Muscle layer of duodenum (tissue), 2 donors: ENCODE data around the gene ULK4.
"Not testable (repeated sequence)": the region's sequence is repeated elsewhere in the genome, so short reads cannot be mapped to it uniquely, and the experiment has no call there.

Experiments
- H3K27ac ChIP-seq: one replicate; pipeline ENCODE4 v1.7.0; 2013; ENCODE audit warnings: mild to moderate bottlenecking, low read length
- H3K27me3 ChIP-seq: one replicate; pipeline ENCODE4 v1.7.0; 2013; ENCODE audit warnings: low read depth, mild to moderate bottlenecking, control low read depth, low read length
- H3K36me3 ChIP-seq, 2 donors: one replicate each; pipeline ENCODE4 v1.7.0; 2013; ENCODE audit warnings: low read length in 2 of 2, control low read depth in 1 of 2, mild to moderate bottlenecking in 1 of 2; ENCODE audit not compliant: insufficient read depth in 2 of 2, control insufficient read depth in 1 of 2
- H3K4me1 ChIP-seq, 2 donors: one replicate each; pipeline ENCODE4 v1.7.0; 2013; ENCODE audit warnings: low read length in 2 of 2, mild to moderate bottlenecking in 2 of 2, control low read depth in 1 of 2, moderate library complexity in 1 of 2; ENCODE audit not compliant: insufficient read depth in 2 of 2, control insufficient read depth in 1 of 2
- H3K4me3 ChIP-seq, 2 donors: one replicate each; pipeline ENCODE4 v1.7.0; 2013; ENCODE audit warnings: low read length in 2 of 2, low read depth in 1 of 2, mild to moderate bottlenecking in 1 of 2
- H3K9me3 ChIP-seq, 2 donors: one replicate each; pipeline ENCODE4 v1.7.0; 2013; ENCODE audit warnings: low read length in 2 of 2, control low read depth in 1 of 2, mild to moderate bottlenecking in 1 of 2; ENCODE audit not compliant: control insufficient read depth in 1 of 2
- donor health status: healthy.

The ULK4 gene

DNA sequence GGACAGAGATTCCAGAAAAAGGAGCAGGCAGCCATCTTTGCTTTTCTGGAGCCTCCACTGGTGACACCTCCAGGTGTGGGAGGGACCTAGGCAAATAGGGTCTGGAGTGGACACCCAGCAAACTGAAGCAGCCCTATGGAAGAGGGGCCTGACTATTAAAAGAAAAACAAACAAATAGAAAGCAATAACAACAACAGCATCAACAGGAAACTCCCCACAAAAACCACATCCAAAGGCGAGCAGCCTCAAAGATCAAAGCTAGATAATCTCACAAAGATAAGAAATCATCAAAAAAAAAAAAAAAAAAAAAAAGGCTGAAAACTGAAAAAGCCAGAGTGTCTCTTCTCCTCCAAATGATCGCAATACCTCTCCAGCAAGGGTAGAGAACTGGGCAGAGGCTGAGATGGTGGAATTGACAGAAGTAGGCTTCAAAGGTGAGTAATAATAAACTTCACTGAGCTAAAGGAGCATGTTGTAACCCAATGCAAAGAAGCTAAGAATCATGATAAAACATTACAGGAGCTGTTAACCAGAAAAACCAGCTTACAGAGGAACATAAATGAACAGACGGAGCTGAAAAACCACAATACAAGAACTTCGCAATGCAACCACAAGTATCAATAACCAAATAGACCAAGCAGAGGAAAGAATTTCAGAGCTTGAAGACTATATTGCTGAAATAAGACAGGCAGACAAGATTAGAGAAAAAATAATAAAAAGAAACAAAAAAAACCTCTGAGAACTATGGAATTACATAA is 537.2 kb downstream of the ULK4 start:
- Histone ChIP-seq H3K27ac (no peak overlapping the region), H3K36me3 (no peaks in the 10 kb centered on the region)

DNA sequence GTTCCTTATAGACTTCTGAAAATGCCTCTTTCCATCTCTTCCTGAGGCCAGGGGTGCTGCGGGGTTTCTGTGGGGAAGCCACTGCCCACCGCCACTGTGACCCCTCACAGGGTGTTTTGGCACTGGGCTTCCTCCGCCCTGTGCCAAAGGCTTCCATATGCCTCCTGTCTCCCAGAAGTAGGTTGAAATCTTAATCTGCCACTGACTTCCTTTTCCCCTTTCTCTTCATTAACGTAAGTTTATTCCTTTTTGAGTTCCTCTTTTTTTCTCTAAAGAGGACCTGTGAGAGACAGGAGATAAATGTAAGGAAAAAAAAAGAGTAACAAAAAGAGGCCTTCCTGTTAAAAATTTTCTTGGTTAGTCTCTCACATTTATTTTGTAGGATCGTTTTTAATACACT is 542.1 kb downstream of the ULK4 start:
- Histone ChIP-seq H3K4me1 (no peaks in the 10 kb centered on the region), H3K27ac (no peak overlapping the region), H3K9me3 (no peaks in the 10 kb centered on the region), H3K27me3 (no peaks in the 10 kb centered on the region), H3K4me3 (no peak overlapping the region), H3K36me3 (no peaks in the 10 kb centered on the region)

More for the DNA sequence above, 537.2 kb downstream of the ULK4 start:
- Histone ChIP-seq H3K27me3 (no peaks in the 10 kb centered on the region), H3K4me1 (no peaks in the 10 kb centered on the region), H3K9me3 (peaks cover 0 to 7% of the 10 kb centered on the region in 2 donors), H3K4me3 (no peak overlapping the region)

DNA sequence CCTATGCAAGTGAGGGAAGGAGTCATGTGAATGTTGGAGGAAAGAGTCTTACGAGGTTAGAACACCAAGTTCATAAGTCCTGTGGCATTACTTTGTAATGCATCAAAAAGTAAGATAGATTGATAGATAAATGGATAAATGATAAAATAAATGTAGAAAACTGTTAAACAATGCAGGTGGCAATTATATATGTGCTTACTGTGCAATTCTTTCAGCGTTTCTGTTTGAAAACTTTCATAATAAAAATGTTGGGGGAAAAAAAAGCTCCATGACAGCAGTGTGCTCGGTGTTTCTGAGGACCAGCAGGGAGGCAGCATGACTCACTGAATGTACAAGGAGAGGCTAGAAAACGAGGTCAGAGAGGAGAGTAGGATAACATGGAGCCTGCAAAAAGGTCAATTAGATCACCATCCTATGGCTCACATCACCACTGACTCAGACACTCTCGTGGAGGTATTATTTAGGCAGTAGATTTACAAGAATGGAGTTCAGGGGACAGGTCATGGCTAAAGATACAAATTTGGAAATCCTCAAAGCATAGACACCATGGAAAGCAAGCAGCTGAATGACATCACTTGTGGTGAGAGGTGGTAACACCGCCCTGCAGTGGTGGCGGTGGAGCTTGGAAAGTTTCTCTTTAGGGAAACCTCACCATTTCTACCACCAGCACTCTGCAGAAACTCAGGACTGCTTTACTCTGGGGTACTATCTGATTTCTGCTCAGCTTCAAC is 542.8 kb downstream of the ULK4 start:
- Histone ChIP-seq H3K4me3 (no peak overlapping the region), H3K4me1 (no peaks in the 10 kb centered on the region), H3K36me3 (no peaks in the 10 kb centered on the region), H3K27me3 (no peaks in the 10 kb centered on the region), H3K9me3 (no peaks in the 10 kb centered on the region), H3K27ac (no peak overlapping the region)

DNA sequence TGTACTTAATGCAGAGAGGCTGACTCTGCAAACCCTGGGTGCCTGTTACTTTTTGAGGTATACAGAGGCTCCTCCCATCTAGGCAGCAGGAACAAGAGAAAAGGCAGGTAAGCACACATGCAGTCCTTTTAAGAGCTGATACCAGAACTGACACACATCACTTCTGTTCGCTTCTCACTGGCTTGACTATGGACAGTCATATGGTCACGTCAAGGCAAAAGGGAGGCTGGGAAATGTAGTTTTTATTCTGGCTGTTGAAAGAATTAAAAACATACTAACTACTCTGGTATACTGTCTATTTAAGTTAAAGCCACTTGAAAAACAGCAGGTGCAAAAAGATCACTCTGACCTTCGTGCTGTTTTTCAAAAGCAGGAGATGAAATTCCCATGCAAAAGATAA is 544.3 kb downstream of the ULK4 start:
- Histone ChIP-seq H3K27me3 (no peaks in the 10 kb centered on the region), H3K9me3 (no peaks in the 10 kb centered on the region), H3K36me3 (no peaks in the 10 kb centered on the region), H3K27ac (no peak overlapping the region), H3K4me3 (no peak overlapping the region), H3K4me1 (no peaks in the 10 kb centered on the region)

DNA sequence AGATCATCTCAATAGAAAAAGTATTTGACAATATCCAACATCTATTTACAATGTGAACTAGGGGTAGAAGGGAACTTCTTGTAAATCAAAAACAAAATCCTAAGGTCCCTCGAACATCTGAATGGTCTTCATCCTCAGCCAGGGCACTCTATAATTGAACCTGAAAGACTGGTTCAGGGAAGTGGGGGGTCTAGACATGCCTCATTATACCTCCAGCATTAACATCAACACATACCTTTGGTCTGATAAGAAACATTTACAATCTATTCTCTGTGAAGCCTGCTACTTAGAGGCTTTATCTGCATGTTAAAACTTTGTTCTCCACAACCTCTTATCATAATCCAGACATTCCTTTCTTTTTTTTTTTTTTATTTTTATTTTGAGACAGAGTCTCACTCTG is 550.8 kb downstream of the ULK4 start:
- H3K36me3 ChIP-seq, result no peaks in the 10 kb centered on the region
- H3K27me3 ChIP-seq, result no peaks in the 10 kb centered on the region
- no peaks in the 10 kb centered on the region for H3K4me1 ChIP-seq
- H3K4me3 ChIP-seq, result no peak overlapping the region
- no peaks in the 10 kb centered on the region for H3K9me3 ChIP-seq
- H3K27ac ChIP-seq, result no peak overlapping the region

DNA sequence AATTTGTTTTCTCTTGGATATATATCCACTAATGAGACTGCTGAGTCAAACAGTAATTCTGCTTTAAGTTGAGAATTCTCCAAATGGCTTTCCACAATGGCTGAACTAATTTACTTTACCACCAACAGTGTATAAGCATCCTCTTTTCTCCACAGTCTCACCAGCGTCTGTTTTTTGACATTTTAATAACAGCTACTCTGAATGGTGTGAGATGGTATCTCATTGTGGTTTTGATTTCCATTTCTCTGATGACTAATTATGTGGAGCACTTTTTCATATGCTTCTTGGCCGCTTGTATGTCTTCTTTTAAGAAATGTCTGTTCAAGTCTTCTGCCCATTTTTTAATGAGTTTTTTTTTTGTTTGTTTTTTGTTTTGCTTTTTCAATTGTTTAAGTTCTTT is 556.4 kb downstream of the ULK4 start:
- Histone ChIP-seq H3K4me1 (no peaks in the 10 kb centered on the region), H3K36me3 (no peaks in the 10 kb centered on the region), H3K4me3 (no peak overlapping the region), H3K27ac (no peak overlapping the region), H3K9me3 (no peaks in the 10 kb centered on the region), H3K27me3 (no peaks in the 10 kb centered on the region)

DNA sequence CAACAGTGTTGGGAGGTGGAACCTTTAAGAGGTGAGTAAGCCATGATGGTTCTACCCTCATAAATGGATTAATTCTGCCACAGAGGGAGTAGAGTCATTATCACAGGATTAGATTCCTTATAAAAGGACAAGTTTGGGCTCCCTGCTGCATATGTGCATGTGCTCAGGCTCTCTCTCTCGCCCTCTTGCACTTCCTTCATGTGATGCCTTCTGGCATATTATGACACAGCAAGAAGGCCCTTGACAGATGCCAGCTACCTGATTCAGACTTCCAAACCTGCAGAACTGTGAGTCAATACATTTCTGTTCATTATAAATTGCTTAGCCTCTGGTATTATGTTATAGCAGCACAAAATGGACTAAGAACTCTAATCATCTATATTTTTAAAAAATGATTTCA is 557.3 kb downstream of the ULK4 start:
- no peaks in the 10 kb centered on the region for H3K9me3 ChIP-seq
- H3K4me1 ChIP-seq, result no peaks in the 10 kb centered on the region
- no peaks in the 10 kb centered on the region for H3K36me3 ChIP-seq
- no peaks in the 10 kb centered on the region for H3K27me3 ChIP-seq
- H3K27ac ChIP-seq, result no peak overlapping the region
- H3K4me3 ChIP-seq, result no peak overlapping the region

DNA sequence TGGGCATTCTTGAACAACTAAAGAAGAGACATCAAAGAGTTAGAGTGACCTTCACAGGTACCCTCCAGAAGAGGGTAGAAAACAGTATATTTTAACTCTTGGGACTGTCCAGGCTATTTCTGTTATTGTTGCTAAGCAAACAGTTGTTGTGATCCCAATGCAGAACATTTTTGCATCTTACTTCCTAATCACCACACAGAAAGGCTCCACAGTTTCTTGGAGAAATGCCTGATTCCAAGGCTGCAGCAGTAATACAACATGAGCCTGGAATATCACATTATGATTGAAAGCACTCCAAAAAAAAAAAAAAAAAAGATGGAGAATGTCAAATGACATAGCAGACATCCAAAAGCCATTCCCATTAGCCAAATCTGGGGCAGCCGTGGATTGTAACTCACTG is 567.0 kb downstream of the ULK4 start:
- H3K4me1 ChIP-seq, result no peaks in the 10 kb centered on the region
- no peaks in the 10 kb centered on the region for H3K9me3 ChIP-seq
- no peaks in the 10 kb centered on the region for H3K36me3 ChIP-seq
- H3K27me3 ChIP-seq, result no peaks in the 10 kb centered on the region
- no peak overlapping the region for H3K4me3 ChIP-seq
- H3K27ac ChIP-seq, result no peak overlapping the region

DNA sequence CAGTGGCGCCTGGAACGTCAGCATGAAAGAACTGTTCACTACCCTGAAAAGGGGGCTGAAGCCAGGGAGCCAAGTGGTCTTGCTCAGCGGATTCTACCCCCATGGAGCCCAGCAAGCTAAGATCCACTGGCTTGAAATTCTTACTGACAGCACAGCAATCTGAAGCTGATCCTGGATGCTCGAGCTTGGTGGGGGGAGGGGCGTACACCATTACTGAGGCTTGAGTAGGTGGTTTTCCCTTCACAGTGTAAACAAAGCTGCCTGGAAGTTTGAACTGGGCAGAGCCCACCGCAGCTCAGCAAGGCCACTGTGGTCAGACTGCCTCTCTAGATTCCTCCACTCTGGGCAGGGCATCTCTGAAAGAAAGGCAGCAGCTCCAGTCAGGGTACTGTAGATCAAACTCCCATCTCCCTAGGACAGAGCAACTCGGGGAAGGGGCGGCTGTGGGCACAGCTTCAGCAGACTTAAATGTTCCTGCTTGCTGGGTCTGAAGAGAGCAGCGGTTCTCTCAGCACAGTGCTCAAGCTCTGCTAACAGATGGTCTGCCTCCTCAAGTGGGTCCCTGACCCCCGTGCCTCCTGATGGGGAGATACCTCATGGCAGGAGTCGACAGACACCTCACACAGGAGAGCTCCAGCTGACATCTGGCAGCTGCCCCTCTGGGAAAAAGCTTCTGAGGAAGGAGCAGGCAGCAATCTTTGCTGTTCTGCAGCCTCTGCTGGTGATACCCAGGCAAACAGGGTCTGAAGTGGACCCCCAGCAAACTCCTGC is 591.0 kb downstream of the ULK4 start:
- not testable (repeated sequence) for H3K27ac ChIP-seq, H3K4me1 ChIP-seq, H3K36me3 ChIP-seq, H3K9me3 ChIP-seq, H3K4me3 ChIP-seq, H3K27me3 ChIP-seq

DNA sequence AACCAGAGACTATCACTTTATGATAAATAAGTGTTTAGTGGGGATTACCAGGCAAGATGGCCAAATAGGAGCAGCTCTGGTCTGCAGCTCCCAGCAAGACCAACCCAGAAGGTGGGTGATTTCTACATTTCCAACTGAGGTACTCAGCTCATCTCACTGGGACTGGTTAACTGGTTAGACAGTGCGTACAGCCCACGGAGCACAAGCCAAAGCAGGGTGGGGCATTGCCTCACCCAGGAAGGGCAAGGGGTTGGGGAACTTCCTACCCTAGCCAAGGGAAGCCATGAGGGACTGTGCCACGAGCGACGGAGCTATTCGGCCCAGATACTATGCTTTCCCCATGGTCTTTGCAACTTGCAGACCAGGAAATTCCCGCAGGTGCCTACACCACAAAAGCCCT is 591.6 kb downstream of the ULK4 start:
- Histone ChIP-seq H3K9me3 (peaks cover 0 to 8% of the 10 kb centered on the region in 2 donors), H3K27ac (no peak overlapping the region), H3K27me3 (no peaks in the 10 kb centered on the region), H3K4me1 (no peaks in the 10 kb centered on the region), H3K4me3 (no peak overlapping the region), H3K36me3 (no peaks in the 10 kb centered on the region)

DNA sequence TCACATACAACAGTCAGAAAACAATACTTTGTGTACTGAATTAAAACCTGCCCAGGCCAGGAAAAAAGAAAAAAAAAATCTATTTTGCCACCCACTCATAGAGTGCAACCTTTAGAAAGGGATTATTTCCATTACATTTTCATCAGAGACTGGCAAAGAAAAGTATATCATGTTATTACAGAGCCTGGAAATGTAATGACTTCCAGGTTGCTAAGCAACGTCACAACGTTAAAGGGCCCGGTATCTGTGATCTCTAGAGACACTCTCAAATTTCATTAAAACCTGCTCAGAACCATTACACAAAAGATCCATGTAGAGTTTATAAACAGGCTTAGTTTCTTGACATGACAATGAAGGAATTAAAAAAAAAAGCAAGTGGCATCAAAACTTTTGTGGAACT is 592.1 kb downstream of the ULK4 start:
- no peaks in the 10 kb centered on the region for H3K27me3 ChIP-seq
- H3K4me3 ChIP-seq, result no peak overlapping the region
- no peak overlapping the region for H3K27ac ChIP-seq
- no peaks in the 10 kb centered on the region for H3K4me1 ChIP-seq
- no peaks in the 10 kb centered on the region for H3K36me3 ChIP-seq
- H3K9me3 ChIP-seq, result peaks cover 0 to 8% of the 10 kb centered on the region in 2 donors
